Measurements from ENCODE around the gene FBXO46. TPM values are rescaled to one million over a fixed set of nuclear protein-coding genes. Genes with fewer than 3 reads are reported as not detected.
A peak's percentile ranks its signal among the peaks of the same experiment; 100 is the strongest.
"Not testable (repeated sequence)": the region's sequence is repeated elsewhere in the genome, so short reads cannot be mapped to it uniquely, and the experiment has no call there.

FBXO46 gene
- total RNA-seq, 1 donor from 2014 or later, result 44.7 TPM

DNA sequence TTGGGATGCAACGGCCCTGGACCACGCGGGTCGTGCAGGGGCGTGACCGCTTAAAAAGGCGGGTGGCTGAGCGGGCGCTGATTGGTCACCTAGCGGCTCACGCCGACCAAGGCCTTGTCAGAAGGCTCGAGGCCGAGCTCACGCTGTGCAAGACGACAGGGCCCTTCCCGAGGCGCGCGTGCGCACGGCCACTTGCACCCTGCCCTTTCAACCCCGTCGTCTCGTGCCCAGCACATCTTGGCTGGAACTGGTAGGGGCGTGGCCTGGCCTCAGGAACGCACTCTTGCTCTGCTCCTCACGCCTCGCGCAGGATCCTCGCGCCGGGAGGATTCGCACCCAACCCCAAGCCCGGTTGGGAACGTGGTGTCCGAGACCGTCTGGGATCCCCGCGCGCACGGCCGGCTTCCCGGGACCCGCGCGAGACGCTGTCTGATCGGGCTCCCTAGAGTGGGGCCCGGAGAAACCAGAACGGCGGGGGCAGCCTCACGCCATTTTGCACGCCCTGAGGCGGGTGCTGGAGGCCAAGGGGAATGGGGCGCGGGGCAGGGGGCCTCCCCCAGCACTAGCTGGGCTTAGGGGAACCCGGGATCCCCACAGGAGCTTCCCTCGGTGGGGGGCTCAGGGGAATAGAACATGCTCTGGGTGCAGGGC lies 2.6 kb upstream of the FBXO46 start, which contains the start of gene MEIOSIN:
TSS of gene MEIOSIN (plus strand) at position 280 of the 651 bp plus-strand sequence. CDS start 1,938 bp downstream, outside the sequence.
- Mint-ChIP-seq H3K4me1 (ENCODE audit: low read depth) (peaks cover 9% of the 10 kb centered on the region), H3K4me3 (ENCODE audit: low read depth) (no peak within 1 kb of the TSS), H3K36me3 (ENCODE audit: insufficient read depth) (no peaks in the 10 kb centered on the region), H3K27me3 (no peaks in the 10 kb centered on the region), H3K9me3 (ENCODE audit: low read depth) (no peaks in the 10 kb centered on the region), H3K27ac (peak within 1 kb of the TSS; percentile 27)
- TF ChIP-seq CTCF (IDR thresholded peaks at IDR 0.05; ENCODE audit: unreplicated experiment), result no peak
- no peak for DNase-seq (ENCODE audit: low spot score, unreplicated experiment)

DNA sequence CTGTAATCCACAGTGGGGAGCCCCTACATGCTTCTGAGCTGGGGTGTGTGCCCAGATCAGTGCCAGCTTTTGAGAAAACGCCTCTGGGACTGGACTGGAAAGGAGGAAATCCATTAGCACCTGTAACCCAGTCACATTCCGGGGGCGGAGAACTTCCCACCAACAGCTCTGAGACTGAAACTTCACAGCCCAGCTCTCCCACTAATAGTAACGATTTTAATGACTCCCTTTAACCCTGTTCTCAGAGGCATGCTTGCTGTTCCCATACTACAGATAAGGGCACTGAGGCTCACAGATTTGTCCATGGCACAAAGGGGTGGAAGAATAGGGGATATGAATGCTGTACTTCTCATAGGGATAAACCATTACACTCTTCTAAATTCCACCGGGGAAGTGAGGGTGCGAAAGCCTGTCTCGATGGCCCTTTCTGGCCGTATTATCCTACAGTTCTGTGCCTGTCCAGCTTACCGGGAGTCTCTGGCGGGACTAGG lies 851 bp downstream of the FBXO46 start:
- DNase-seq (ENCODE audit: low spot score, unreplicated experiment), result no peak
- H3K9me3 Mint-ChIP-seq (ENCODE audit: low read depth), result no peaks in the 10 kb centered on the region
- peaks cover 12% of the 10 kb centered on the region for H3K4me1 Mint-ChIP-seq (ENCODE audit: low read depth)
- peak overlapping the region; percentile 90 for H3K4me3 Mint-ChIP-seq (ENCODE audit: low read depth)
- H3K36me3 Mint-ChIP-seq (ENCODE audit: insufficient read depth), result no peaks in the 10 kb centered on the region
- no peaks in the 10 kb centered on the region for H3K27me3 Mint-ChIP-seq
- H3K27ac Mint-ChIP-seq, result peak overlapping the region; percentile 90
- no peak for TF ChIP-seq CTCF (IDR thresholded peaks at IDR 0.05; ENCODE audit: unreplicated experiment)

DNA sequence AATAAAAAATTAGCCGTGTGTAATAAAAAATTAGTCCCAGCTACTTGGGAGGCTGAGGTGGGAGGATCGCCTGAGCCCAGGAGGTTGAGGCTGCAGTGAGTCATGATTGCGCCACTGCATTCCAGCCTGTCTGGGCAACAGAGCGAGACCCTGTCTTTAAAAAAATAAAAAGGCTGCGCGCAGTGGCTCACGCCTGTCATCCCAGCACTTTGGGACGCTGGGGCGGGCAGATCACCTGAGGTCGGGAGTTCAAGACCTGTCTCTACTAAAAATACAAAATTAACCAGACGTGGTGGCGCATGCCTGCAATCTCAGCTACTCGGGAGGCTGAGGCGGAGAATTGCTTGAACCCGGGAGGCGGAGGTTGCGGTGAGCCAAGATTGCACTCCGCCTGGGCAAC lies 2.0 kb downstream of the FBXO46 start:
- not testable (repeated sequence) for H3K36me3 Mint-ChIP-seq (ENCODE audit: insufficient read depth); H3K27ac Mint-ChIP-seq; H3K27me3 Mint-ChIP-seq; DNase-seq (ENCODE audit: low spot score, unreplicated experiment); H3K9me3 Mint-ChIP-seq (ENCODE audit: low read depth)
- peaks cover 12% of the 10 kb centered on the region for H3K4me1 Mint-ChIP-seq (ENCODE audit: low read depth)
- H3K4me3 Mint-ChIP-seq (ENCODE audit: low read depth), result peak overlapping the region; percentile 45

DNA sequence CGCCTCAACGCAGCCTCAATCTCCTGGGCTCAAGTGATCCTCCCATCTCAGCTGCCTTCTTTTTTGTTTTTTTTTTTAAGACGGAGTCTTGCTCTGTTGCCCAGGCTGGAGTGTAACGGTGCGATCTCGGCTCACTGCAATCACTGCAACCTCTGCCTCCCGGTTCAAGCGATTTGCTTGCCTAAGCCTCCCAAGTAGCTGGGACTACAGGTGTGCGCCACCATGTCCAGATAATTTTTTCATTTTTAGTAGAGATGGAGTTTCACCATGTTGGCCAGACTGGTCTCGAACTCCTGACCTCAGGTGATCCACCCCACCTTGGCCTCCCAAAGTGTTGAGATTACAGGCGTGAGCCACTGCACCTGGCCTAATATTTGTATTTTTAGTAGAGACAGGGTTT lies 10.6 kb downstream of the FBXO46 start:
- not testable (repeated sequence) for H3K4me3 Mint-ChIP-seq (ENCODE audit: low read depth); H3K36me3 Mint-ChIP-seq (ENCODE audit: insufficient read depth); H3K27me3 Mint-ChIP-seq; H3K9me3 Mint-ChIP-seq (ENCODE audit: low read depth); DNase-seq (ENCODE audit: low spot score, unreplicated experiment)
- H3K27ac Mint-ChIP-seq, result peak overlapping the region; percentile 73
- peaks cover 25% of the 10 kb centered on the region for H3K4me1 Mint-ChIP-seq (ENCODE audit: low read depth)

- H3K9me3 Mint-ChIP-seq (ENCODE audit: low read depth), result no peaks in the 10 kb centered on the region
- TF ChIP-seq CTCF (IDR thresholded peaks at IDR 0.05; ENCODE audit: unreplicated experiment), result no peak
- H3K36me3 Mint-ChIP-seq (ENCODE audit: insufficient read depth), result peaks cover 10% of the 10 kb centered on the region
- H3K4me1 Mint-ChIP-seq (ENCODE audit: low read depth), result peaks cover 25% of the 10 kb centered on the region
- H3K4me3 Mint-ChIP-seq (ENCODE audit: low read depth), result peak overlapping the region; percentile 97
- H3K27me3 Mint-ChIP-seq, result no peaks in the 10 kb centered on the region
- peak overlapping the region; percentile 98 for H3K27ac Mint-ChIP-seq
- no peak for DNase-seq (ENCODE audit: low spot score, unreplicated experiment)
Observed at GRCh38 chr19:45717983-45718650, 12.6 kb downstream of the FBXO46 start.

DNA sequence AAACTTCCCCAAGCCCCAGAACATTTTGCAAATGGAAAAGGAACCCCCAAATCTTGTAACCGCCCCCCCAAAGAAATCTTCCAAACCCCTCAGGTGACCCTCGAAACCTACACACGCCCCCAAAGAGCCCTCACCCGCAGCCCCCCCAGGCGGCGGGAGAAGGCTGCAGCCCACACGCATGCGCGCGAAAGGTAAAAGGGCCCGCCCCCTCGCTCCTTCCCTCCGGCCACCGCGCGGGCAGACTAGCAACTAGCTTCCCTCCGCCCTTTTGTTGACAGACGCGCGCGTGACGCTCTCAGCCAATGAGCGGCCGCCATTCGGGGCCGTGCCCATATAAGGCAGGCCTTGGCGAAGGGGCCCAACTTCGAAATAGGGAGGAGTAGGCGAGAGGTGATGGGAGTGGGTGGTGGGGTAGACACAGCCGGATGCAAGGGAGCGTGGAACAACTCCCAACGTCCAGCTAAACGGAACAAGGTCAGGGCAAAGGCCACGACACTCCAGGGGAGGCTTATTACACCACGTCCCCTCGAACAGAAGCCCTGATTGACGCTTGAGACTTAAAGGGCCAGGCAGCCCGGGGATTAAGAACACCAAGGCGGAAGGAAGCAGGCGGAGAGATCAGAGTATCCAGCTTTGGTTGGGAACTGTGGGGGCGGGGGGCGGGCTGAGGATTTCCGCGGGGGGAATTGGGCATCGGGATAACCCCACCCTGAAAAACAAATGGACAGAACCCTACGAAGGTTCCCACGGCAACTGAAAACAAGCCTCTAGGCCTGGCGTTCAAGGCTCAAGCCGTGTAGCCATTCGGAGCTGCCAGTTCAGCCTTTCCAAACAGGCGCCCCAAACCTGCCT lies 13.3 kb downstream of the FBXO46 start:
- DNase-seq (ENCODE audit: low spot score, unreplicated experiment), result peak; percentile 98
- Mint-ChIP-seq H3K4me3 (ENCODE audit: low read depth) (peak overlapping the region; percentile 97), H3K27me3 (no peaks in the 10 kb centered on the region), H3K27ac (peak overlapping the region; percentile 98), H3K36me3 (ENCODE audit: insufficient read depth) (peaks cover 10% of the 10 kb centered on the region), H3K4me1 (ENCODE audit: low read depth) (peaks cover 25% of the 10 kb centered on the region), H3K9me3 (ENCODE audit: low read depth) (no peaks in the 10 kb centered on the region)
- TF ChIP-seq CTCF (IDR thresholded peaks at IDR 0.05; ENCODE audit: unreplicated experiment), result no peak
